Spleen (tissue), 11 donors: ENCODE data around the gene LRRC4C. TPM values are rescaled to one million over a fixed set of nuclear protein-coding genes. Genes with fewer than 3 reads are reported as not detected.

Experiments
- DNase-seq: peaks from one replicate; pipeline ENCODE4 v3.0.0-alpha.2; 2020
- H3K27ac ChIP-seq, 8 donors: fragments of 200-600 bp; sonication (generic) in 7 of 8; 1 replicate in 4 of 8; 2 replicates in 4 of 8; pipeline versions ENCODE4 v1.5.0 to v1.8.0; 2016 to 2021; ENCODE audit warnings: inconsistent platforms in 4 of 8, mild to moderate bottlenecking in 4 of 8, moderate library complexity in 1 of 8
- H3K27me3 ChIP-seq, 7 donors: fragments of 200-600 bp; sonication (generic) in 6 of 7; replicated peaks in 1 of 7; 1 replicate in 4 of 7; 2 replicates in 3 of 7; pipeline versions ENCODE4 v1.5.0 to v1.8.0; 2016 to 2021; ENCODE audit warnings: inconsistent platforms in 3 of 7, mild to moderate bottlenecking in 1 of 7
- H3K36me3 ChIP-seq, 6 donors: fragments of 200-600 bp; sonication (generic) in 5 of 6; 1 replicate in 4 of 6; 2 replicates in 2 of 6; pipeline versions ENCODE4 v1.5.0 to v1.8.0; 2016 to 2021; ENCODE audit warnings: inconsistent platforms in 2 of 6
- H3K4me1 ChIP-seq, 6 donors: fragments of 200-600 bp; sonication (generic) in 5 of 6; 1 replicate in 3 of 6; 2 replicates in 3 of 6; pipeline versions ENCODE4 v1.5.0 to v1.8.0; 2016 to 2021; ENCODE audit warnings: inconsistent platforms in 3 of 6
- H3K4me3 ChIP-seq, 8 donors: fragments of 200-600 bp; sonication (generic) in 7 of 8; 1 replicate in 4 of 8; 2 replicates in 4 of 8; pipeline versions ENCODE4 v1.5.0 to v1.8.0; 2016 to 2021; ENCODE audit warnings: inconsistent platforms in 4 of 8, mild to moderate bottlenecking in 4 of 8, moderate library complexity in 2 of 8
- H3K9me3 ChIP-seq, 8 donors: fragments of 200-600 bp; sonication (generic) in 7 of 8; 1 replicate in 4 of 8; 2 replicates in 4 of 8; pipeline versions ENCODE4 v1.5.0 to v1.8.0; 2016 to 2021; ENCODE audit warnings: inconsistent platforms in 4 of 8
- POLR2A ChIP-seq, 3 donors: fragments of 450-650 bp; IDR thresholded peaks; one replicate each; pipeline ENCODE4 v1.5.1; 2017; ENCODE audit warnings: antibody characterized with exemption in 3 of 3, mild to moderate bottlenecking in 1 of 3
- POLR2AphosphoS5 ChIP-seq, 3 donors: sonication (generic); formaldehyde crosslinking; IDR thresholded peaks; one replicate each; pipeline ENCODE4 v1.5.1; 2017; ENCODE audit warnings: antibody characterized with exemption in 3 of 3
- WGBS, 5 donors: extraction: QIAGEN DNeasy Blood & Tissue Kit in 3 of 5; methylation state at CpG; one replicate each; pipeline versions ENCODE4 v1.1.5 to v1.1.7; 2013 to 2018; 5-methylcytosine and 5-hydroxymethylcytosine counted together
- intact Hi-C: fragments of 100-400 bp; cut with DNase I; formaldehyde crosslinking; loops from one replicate; pipeline ENCODE4 v1.15.0; 2023; ENCODE audit warnings: low total_unique reads
- polyA plus RNA-seq, 3 donors: library from polyadenylated mRNA; stranded (reverse); fragments of 200-250 nt; gene quantifications; one replicate each; pipeline ENCODE4 v1.2.1, GENCODE V29; 2013
- total RNA-seq, 7 donors: library from RNA; depleted of rRNA in 3 of 7; stranded (reverse); fragments of >200 nt in 3 of 7; fragmentation: NEBNext Ultra II Directional in 4 of 7; extraction: Animal tissue kit (Norgen Biotek cat#: 25700) in 4 of 7; gene quantifications; one replicate each; pipeline versions ENCODE4 v1.1.0 to v1.2.1, GENCODE V29; 2016 to 2021
- TF ChIP-seq, protein P1 (sequence below), 11 experiments: fragments of 200-600 bp in 7 of 11; fragments of 450-650 bp in 4 of 11; sonication (generic) in 4 of 11; IDR thresholded peaks in 8 of 11; conservative IDR thresholded peaks in 3 of 11; 1 replicate in 7 of 11; 2 replicates in 4 of 11; pipeline versions ENCODE4 v1.4.0 to v1.8.0; 2016 to 2021; ENCODE audit warnings: antibody characterized with exemption in 11 of 11, inconsistent platforms in 4 of 11, mild to moderate bottlenecking in 1 of 11
- donor health status: healthy with polysubstance abuse.
- donor health status: DM: no; HTN: no; CAD: no; lungs with moderate emphysema.
- donor health status: DM: no; HTN: no; CAD: no.
- donor health status: Bipolar disorder and iron deficiency.
- donor health status: healthy.
- donor health status: DM: no; HTN: no; CAD: no.
- donor health status: DM: yes; HTN: yes; CAD: no.

Gene LRRC4C
- total and polyA plus RNA-seq, 10 donors, result 0.15 to 8.9 (median 1.9) TPM

DNA sequence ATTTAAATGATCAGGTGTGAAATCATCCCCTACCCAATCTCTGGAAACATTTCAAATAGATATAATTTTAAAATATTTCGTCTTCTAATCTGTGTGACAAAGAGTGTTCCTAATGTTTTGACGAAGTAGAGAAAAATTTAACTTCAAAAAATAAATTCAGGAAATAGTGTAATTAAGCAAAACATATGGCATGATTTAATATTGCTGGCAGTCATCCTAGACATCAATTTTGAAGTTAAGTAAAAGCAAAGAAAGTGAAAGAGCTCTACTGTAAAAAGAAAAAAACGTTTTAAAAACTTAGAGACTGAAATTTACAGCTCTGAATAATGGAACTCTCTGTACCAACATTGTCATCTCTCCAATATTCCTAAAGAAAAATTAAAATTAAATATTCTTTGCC, 1062.3 kb downstream of the LRRC4C start:
- no peak overlapping the region for H3K4me3 ChIP-seq
- no peak for DNase-seq
- H3K36me3 ChIP-seq, result no peaks in the 10 kb centered on the region
- intact Hi-C loops, result no loop called here
- H3K27me3 ChIP-seq, result no peaks in the 10 kb centered on the region
- peaks cover 0 to 4% (median 0%) of the 10 kb centered on the region in 8 donors for H3K9me3 ChIP-seq
- H3K27ac ChIP-seq, result no peak overlapping the region
- TF ChIP-seq POLR2AphosphoS5 (IDR thresholded peaks at IDR 0.05) (no peak), POLR2A (IDR thresholded peaks at IDR 0.05) (no peak)
- TF ChIP-seq, protein P1, sequence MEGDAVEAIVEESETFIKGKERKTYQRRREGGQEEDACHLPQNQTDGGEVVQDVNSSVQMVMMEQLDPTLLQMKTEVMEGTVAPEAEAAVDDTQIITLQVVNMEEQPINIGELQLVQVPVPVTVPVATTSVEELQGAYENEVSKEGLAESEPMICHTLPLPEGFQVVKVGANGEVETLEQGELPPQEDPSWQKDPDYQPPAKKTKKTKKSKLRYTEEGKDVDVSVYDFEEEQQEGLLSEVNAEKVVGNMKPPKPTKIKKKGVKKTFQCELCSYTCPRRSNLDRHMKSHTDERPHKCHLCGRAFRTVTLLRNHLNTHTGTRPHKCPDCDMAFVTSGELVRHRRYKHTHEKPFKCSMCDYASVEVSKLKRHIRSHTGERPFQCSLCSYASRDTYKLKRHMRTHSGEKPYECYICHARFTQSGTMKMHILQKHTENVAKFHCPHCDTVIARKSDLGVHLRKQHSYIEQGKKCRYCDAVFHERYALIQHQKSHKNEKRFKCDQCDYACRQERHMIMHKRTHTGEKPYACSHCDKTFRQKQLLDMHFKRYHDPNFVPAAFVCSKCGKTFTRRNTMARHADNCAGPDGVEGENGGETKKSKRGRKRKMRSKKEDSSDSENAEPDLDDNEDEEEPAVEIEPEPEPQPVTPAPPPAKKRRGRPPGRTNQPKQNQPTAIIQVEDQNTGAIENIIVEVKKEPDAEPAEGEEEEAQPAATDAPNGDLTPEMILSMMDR (IDR thresholded peaks at IDR 0.05 in 8 of 11, conservative IDR thresholded peaks at IDR 0.05 in 3 of 11), result no peak
- H3K4me1 ChIP-seq, result no peaks in the 10 kb centered on the region
- WGBS, 5 donors, result 42 to 47% (median 45%) methylated on average over 3 of the region's 3 CpGs

DNA sequence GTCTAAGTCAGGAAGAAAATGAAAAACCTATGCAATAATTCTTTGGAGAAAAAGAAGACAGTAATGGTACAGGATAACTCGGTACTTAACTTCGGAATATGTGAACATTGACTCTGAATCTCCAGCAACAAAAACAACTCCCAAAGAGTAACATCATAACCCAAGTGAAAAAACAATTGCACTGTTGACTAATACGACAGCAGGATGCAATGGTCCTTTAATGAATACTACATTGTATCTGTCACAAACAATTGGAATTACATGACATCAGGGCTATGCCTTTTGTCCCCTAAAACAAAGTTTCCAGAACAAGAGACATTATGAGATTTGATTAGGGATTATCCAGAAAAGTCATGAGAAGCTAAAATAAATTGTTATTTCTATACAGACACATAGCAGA, 1065.9 kb downstream of the LRRC4C start:
- intact Hi-C loops, result no loop called here
- TF ChIP-seq, protein P1 (IDR thresholded peaks at IDR 0.05 in 8 of 11, conservative IDR thresholded peaks at IDR 0.05 in 3 of 11), result no peak
- TF ChIP-seq POLR2AphosphoS5 (IDR thresholded peaks at IDR 0.05) (no peak), POLR2A (IDR thresholded peaks at IDR 0.05) (no peak)

DNA sequence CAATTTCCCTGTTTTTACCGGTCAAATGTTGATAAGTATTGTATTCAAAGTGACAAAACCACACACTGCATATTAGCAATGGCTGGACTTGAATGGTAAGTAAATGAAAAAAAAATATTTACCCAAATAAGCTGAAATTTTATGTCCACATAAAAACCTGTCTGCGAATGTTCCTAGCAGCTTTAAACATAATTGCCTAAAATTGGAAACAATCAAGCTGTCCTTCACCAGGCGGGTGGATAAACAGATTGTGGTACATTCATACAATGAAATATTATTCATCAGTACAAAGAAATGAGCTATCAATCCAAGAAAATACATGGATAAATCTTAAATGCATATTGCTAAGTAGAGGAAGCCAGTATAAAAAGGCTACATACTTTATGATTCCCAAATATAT, 1067.8 kb downstream of the LRRC4C start:
- Histone ChIP-seq H3K36me3 (no peaks in the 10 kb centered on the region), H3K27ac (no peak overlapping the region), H3K4me1 (no peaks in the 10 kb centered on the region), H3K9me3 (no peaks in the 10 kb centered on the region), H3K27me3 (no peaks in the 10 kb centered on the region), H3K4me3 (no peak overlapping the region)
- DNase-seq, result no peak
- TF ChIP-seq POLR2AphosphoS5 (IDR thresholded peaks at IDR 0.05) (no peak), POLR2A (IDR thresholded peaks at IDR 0.05) (no peak)
- TF ChIP-seq, protein P1 (IDR thresholded peaks at IDR 0.05 in 8 of 11, conservative IDR thresholded peaks at IDR 0.05 in 3 of 11), result no peak
- 80 to 92% (median 87%) methylated on average over 3 of the region's 3 CpGs for WGBS, 5 donors
- intact Hi-C loops, result no loop called here

More for the DNA sequence above, 1065.9 kb downstream of the LRRC4C start:
- H3K27ac ChIP-seq, result no peak overlapping the region
- H3K36me3 ChIP-seq, result no peaks in the 10 kb centered on the region
- WGBS, 5 donors, result 79 to 88% (median 82%) methylated on average over 3 of the region's 3 CpGs
- no peak overlapping the region for H3K4me3 ChIP-seq
- H3K4me1 ChIP-seq, result no peaks in the 10 kb centered on the region
- H3K9me3 ChIP-seq, result peaks cover 0 to 4% (median 0%) of the 10 kb centered on the region in 8 donors
- H3K27me3 ChIP-seq, result no peaks in the 10 kb centered on the region
- DNase-seq, result no peak

DNA sequence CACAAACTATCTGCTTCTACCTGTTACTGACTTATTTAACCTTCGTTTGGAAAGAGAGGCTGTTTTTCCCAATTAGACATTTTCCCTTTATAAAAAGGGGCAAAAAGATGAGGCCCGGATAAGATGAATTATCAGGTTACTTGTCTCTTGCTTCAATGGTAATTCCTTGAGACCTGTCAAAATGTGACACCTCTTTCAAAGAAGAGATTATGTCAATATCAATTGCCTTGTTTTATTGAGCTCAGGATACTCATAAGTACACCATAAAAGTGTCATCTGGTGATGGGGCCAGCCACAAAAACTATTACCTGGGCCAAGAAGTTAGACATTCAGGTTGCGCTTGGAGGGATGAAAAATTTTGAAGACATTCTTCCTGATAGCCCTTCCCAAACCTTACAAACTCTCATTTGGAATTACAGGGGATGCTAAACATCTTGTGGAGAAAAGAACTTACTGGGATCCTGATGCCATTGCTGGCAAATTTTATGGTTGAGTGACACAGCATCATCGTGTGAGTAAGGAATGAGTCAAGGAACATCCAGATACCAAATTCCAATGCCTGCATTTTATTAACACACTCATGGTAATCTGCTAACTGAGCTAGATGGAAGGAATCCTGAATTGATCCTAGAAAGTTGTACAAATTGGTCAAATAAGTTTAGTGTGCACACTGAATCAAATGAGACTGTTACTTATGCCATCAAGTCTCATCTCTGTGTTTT, 1071.2 kb downstream of the LRRC4C start:
- WGBS, 5 donors, result 73 to 84% (median 76%) methylated on average over 4 of the region's 4 CpGs
- intact Hi-C loops, result no loop called here
- Histone ChIP-seq H3K4me3 (no peak overlapping the region), H3K4me1 (no peaks in the 10 kb centered on the region), H3K27me3 (no peaks in the 10 kb centered on the region), H3K36me3 (no peaks in the 10 kb centered on the region), H3K27ac (no peak overlapping the region), H3K9me3 (peaks cover 0 to 5% (median 0%) of the 10 kb centered on the region in 8 donors)
- TF ChIP-seq, protein P1 (IDR thresholded peaks at IDR 0.05 in 8 of 11, conservative IDR thresholded peaks at IDR 0.05 in 3 of 11), result no peak
- no peak for TF ChIP-seq POLR2A (IDR thresholded peaks at IDR 0.05)
- TF ChIP-seq POLR2AphosphoS5 (IDR thresholded peaks at IDR 0.05), result no peak
- no peak for DNase-seq
